ENCODE data around the gene CHST8.
A peak's percentile ranks its signal among the peaks of the same experiment; 100 is the strongest.

Gene CHST8

GRCh38 chr19:33677745-33678426 lies 56.1 kb downstream of the CHST8 start:
- peak in 1 of 2 experiments; percentile 35 for DNase-seq (ENCODE audit: low spot score in 2 of 2)

GRCh38 chr19:33678796-33679585 lies 57.2 kb downstream of the CHST8 start:
- no peak for DNase-seq (ENCODE audit: low spot score in 2 of 2)
- Histone ChIP-seq H3K4me1 (no peaks in the 10 kb centered on the region), H3K9me3 (no peaks in the 10 kb centered on the region), H3K27me3 (ENCODE audit: low read depth) (no peaks in the 10 kb centered on the region; the same call in 1 of the 2 replicates), H3K4me3 (no peak overlapping the region), H3K36me3 (replicated peaks) (no peaks in the 10 kb centered on the region)
- in situ Hi-C loops (cut with MboI; ENCODE audit: low sequenced_read_pairs) = no loop called here

More at GRCh38 chr19:33677745-33678426, 56.1 kb downstream of the CHST8 start:
- no peak overlapping the region for H3K4me3 ChIP-seq
- in situ Hi-C loops (cut with MboI; ENCODE audit: low sequenced_read_pairs) = no loop called here
- no peaks in the 10 kb centered on the region; the same call in 1 of the 2 replicates for H3K27me3 ChIP-seq (ENCODE audit: low read depth)
- H3K4me1 ChIP-seq = no peaks in the 10 kb centered on the region
- no peaks in the 10 kb centered on the region for H3K36me3 ChIP-seq (replicated peaks)
- H3K9me3 ChIP-seq = no peaks in the 10 kb centered on the region

- no peak for DNase-seq (ENCODE audit: low spot score in 2 of 2)
- peaks cover 4% of the 10 kb centered on the region for H3K27me3 ChIP-seq (ENCODE audit: low read depth)
- H3K9me3 ChIP-seq = no peaks in the 10 kb centered on the region
- H3K4me1 ChIP-seq = no peaks in the 10 kb centered on the region
- no peaks in the 10 kb centered on the region for H3K36me3 ChIP-seq (replicated peaks)
- H3K4me3 ChIP-seq = no peak overlapping the region
- in situ Hi-C loops (cut with MboI; ENCODE audit: low sequenced_read_pairs) = no loop called here
Observed at GRCh38 chr19:33679696-33680095, 57.9 kb downstream of the CHST8 start.

- Histone ChIP-seq H3K27me3 (ENCODE audit: low read depth) (peaks cover 7% of the 10 kb centered on the region), H3K9me3 (no peaks in the 10 kb centered on the region), H3K36me3 (replicated peaks) (no peaks in the 10 kb centered on the region), H3K4me3 (no peak overlapping the region), H3K4me1 (no peaks in the 10 kb centered on the region)
- DNase-seq (ENCODE audit: low spot score in 2 of 2) = no peak
- in situ Hi-C loops (cut with MboI; ENCODE audit: low sequenced_read_pairs) = no loop called here
Observed at GRCh38 chr19:33681081-33681680, 59.4 kb downstream of the CHST8 start.

GRCh38 chr19:33683881-33684537 lies 62.3 kb downstream of the CHST8 start:
- Histone ChIP-seq H3K4me1 (no peaks in the 10 kb centered on the region), H3K27me3 (ENCODE audit: low read depth) (peaks cover 7% of the 10 kb centered on the region), H3K9me3 (no peaks in the 10 kb centered on the region), H3K4me3 (no peak overlapping the region), H3K36me3 (replicated peaks) (no peaks in the 10 kb centered on the region)
- in situ Hi-C loops (cut with MboI; ENCODE audit: low sequenced_read_pairs) = no loop called here
- DNase-seq (ENCODE audit: low spot score in 2 of 2) = peak in 1 of 2 experiments; percentile 59

- in situ Hi-C loops (cut with MboI; ENCODE audit: low sequenced_read_pairs) = no loop called here
- no peaks in the 10 kb centered on the region for H3K36me3 ChIP-seq (replicated peaks)
- no peak for DNase-seq (ENCODE audit: low spot score in 2 of 2)
- H3K4me1 ChIP-seq = no peaks in the 10 kb centered on the region
- H3K4me3 ChIP-seq = no peak overlapping the region
- peaks cover 7% of the 10 kb centered on the region for H3K27me3 ChIP-seq (ENCODE audit: low read depth)
- H3K9me3 ChIP-seq = no peaks in the 10 kb centered on the region
Observed at GRCh38 chr19:33684538-33685232, 62.9 kb downstream of the CHST8 start.

GRCh38 chr19:33685541-33685940 lies 63.8 kb downstream of the CHST8 start:
- in situ Hi-C loops (cut with MboI; ENCODE audit: low sequenced_read_pairs) = no loop called here
- no peaks in the 10 kb centered on the region for H3K36me3 ChIP-seq (replicated peaks)
- H3K4me1 ChIP-seq = no peaks in the 10 kb centered on the region
- no peaks in the 10 kb centered on the region for H3K9me3 ChIP-seq
- DNase-seq (ENCODE audit: low spot score in 2 of 2) = no peak
- H3K27me3 ChIP-seq (ENCODE audit: low read depth) = peaks cover 7% of the 10 kb centered on the region
- no peak overlapping the region for H3K4me3 ChIP-seq

- Histone ChIP-seq H3K27me3 (ENCODE audit: low read depth) (peaks cover 7% of the 10 kb centered on the region), H3K9me3 (no peaks in the 10 kb centered on the region), H3K36me3 (replicated peaks) (no peaks in the 10 kb centered on the region), H3K4me3 (no peak overlapping the region), H3K4me1 (no peaks in the 10 kb centered on the region)
- no peak for DNase-seq (ENCODE audit: low spot score in 2 of 2)
- in situ Hi-C loops (cut with MboI; ENCODE audit: low sequenced_read_pairs) = no loop called here
Observed at GRCh38 chr19:33686262-33686661, 64.5 kb downstream of the CHST8 start.

GRCh38 chr19:33686687-33687480 lies 65.1 kb downstream of the CHST8 start:
- no peak for DNase-seq (ENCODE audit: low spot score in 2 of 2)
- Histone ChIP-seq H3K4me1 (no peaks in the 10 kb centered on the region), H3K27me3 (ENCODE audit: low read depth) (peaks cover 7% of the 10 kb centered on the region), H3K36me3 (replicated peaks) (no peaks in the 10 kb centered on the region), H3K9me3 (no peaks in the 10 kb centered on the region), H3K4me3 (no peak overlapping the region)
- in situ Hi-C loops (cut with MboI; ENCODE audit: low sequenced_read_pairs) = no loop called here

GRCh38 chr19:33687481-33688170 lies 65.9 kb downstream of the CHST8 start:
- DNase-seq (ENCODE audit: low spot score in 2 of 2) = no peak
- H3K36me3 ChIP-seq (replicated peaks) = no peaks in the 10 kb centered on the region
- H3K9me3 ChIP-seq = no peaks in the 10 kb centered on the region
- H3K27me3 ChIP-seq (ENCODE audit: low read depth) = peaks cover 7% of the 10 kb centered on the region
- H3K4me3 ChIP-seq = no peak overlapping the region
- in situ Hi-C loops (cut with MboI; ENCODE audit: low sequenced_read_pairs) = no loop called here
- no peaks in the 10 kb centered on the region for H3K4me1 ChIP-seq

- no peak for DNase-seq (ENCODE audit: low spot score in 2 of 2)
- Histone ChIP-seq H3K9me3 (no peaks in the 10 kb centered on the region), H3K27me3 (ENCODE audit: low read depth) (peaks cover 7% of the 10 kb centered on the region), H3K36me3 (replicated peaks) (no peaks in the 10 kb centered on the region), H3K4me1 (no peaks in the 10 kb centered on the region), H3K4me3 (no peak overlapping the region)
- in situ Hi-C loops (cut with MboI; ENCODE audit: low sequenced_read_pairs) = no loop called here
Observed at GRCh38 chr19:33688171-33688992, 66.6 kb downstream of the CHST8 start.

Measured in HAP-1 (cell line).